GM10248 (cell line): ENCODE results near the gene EFCAB14.

Source experiments
- CTCF ChIA-PET: fragments of 300-600 bp; sonication (Branson Sonifier 250); formaldehyde crosslinking; extraction: SDS; loops from one replicate; lab custom pipeline; 2021; ENCODE audit warnings: antibody characterized with exemption; lab: Yijun Ruan, JAX
- POLR2A ChIA-PET: fragments of 350-650 bp; sonication (Branson Sonifier 250); formaldehyde crosslinking; extraction: SDS; loops from one replicate; lab custom pipeline; 2020; ENCODE audit warnings: antibody characterized with exemption; lab: Yijun Ruan, JAX
- DNase-seq: peaks from one replicate; pipeline ENCODE4 v3.0.0; 2012; ENCODE audit errors: extremely low spot score
- TF ChIP-seq, protein P1 (sequence below): IDR thresholded peaks from 2 replicates; pipeline ENCODE4 v1.5.1; 2012; ENCODE audit warnings: mild to moderate bottlenecking, low read depth; ENCODE audit errors: extremely low read depth, missing control alignments, control extremely low read depth

Gene EFCAB14

DNA sequence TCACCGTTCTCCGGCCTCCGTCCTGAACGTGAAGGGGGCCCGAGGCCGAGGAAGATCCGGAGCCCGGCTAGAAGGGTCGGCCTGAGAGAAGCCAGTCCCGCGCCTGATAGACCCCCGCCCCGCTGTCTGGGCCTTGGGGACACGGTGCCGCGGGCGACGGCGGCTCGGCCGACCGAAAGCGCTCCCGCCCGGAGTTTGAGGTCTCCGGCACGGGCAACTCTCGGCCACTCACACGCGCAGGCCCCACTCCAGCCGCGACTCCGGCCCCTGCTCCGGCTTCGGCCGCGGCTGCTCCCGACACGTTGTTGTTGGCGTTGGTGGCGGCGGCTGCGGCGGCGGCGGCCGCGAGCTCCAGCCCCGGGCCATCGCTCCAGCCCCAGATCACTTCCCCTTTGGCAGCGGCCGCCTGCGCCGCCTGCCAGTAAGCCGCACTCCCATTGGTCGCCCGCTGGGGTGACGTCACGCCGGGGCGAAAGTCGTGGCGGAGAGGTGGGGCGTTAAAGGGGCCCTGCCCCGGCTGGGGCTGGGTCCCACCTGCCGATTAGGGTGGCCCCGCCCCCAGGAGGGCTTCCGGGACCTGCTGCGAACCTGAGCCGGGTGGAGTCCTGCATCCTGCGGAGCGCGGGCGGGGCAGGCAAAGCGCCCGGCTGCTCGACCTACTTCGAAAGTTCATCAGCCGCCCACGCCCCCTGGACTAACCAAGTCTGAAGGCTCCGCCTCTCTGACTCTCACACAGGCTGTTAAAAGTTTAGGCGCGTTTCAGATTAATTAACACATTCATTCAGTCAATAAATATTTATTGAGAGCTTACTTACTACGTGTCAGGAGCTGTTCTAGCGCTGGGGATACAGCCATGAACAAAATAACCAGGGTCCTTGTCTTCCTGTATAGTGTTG lies at the start of gene EFCAB14:
Gene EFCAB14 (minus strand): TSS at position 388 of the 896 bp plus-strand sequence. CDS start 1,027 bp downstream, outside the sequence.
- ChIA-PET CTCF (interaction anchor here (1.0 to 2.9 kb wide), 5 partner anchors 8 to 272 kb away, joined by 3 to 7 read pairs (median 3); partner anchors contain the start of genes MKNK1 and MOB3C), POLR2A (interaction anchor here (0.5 to 0.8 kb wide), 3 partner anchors 22 to 384 kb away, joined by 3 read pairs; no protein-coding TSS in a partner anchor)
- DNase-seq = peak; percentile 99
- TF ChIP-seq, protein P1, sequence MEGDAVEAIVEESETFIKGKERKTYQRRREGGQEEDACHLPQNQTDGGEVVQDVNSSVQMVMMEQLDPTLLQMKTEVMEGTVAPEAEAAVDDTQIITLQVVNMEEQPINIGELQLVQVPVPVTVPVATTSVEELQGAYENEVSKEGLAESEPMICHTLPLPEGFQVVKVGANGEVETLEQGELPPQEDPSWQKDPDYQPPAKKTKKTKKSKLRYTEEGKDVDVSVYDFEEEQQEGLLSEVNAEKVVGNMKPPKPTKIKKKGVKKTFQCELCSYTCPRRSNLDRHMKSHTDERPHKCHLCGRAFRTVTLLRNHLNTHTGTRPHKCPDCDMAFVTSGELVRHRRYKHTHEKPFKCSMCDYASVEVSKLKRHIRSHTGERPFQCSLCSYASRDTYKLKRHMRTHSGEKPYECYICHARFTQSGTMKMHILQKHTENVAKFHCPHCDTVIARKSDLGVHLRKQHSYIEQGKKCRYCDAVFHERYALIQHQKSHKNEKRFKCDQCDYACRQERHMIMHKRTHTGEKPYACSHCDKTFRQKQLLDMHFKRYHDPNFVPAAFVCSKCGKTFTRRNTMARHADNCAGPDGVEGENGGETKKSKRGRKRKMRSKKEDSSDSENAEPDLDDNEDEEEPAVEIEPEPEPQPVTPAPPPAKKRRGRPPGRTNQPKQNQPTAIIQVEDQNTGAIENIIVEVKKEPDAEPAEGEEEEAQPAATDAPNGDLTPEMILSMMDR = no peak

GRCh38 chr1:46768445-46768844 lies 49.5 kb upstream of the EFCAB14 start:
- CTCF ChIA-PET = interaction anchor here (1.4 kb wide), 1 partner anchor 9 kb away, joined by 3 read pairs; no protein-coding TSS in a partner anchor
- POLR2A ChIA-PET = no interaction called here
- TF ChIP-seq, protein P1 = no peak
- no peak for DNase-seq

GRCh38 chr1:46767649-46768282 lies 48.9 kb upstream of the EFCAB14 start:
- ChIA-PET POLR2A (no interaction called here), CTCF (interaction anchor here (1.4 kb wide), 1 partner anchor 9 kb away, joined by 3 read pairs; no protein-coding TSS in a partner anchor)
- TF ChIP-seq, protein P1 = no peak
- no peak for DNase-seq

DNA sequence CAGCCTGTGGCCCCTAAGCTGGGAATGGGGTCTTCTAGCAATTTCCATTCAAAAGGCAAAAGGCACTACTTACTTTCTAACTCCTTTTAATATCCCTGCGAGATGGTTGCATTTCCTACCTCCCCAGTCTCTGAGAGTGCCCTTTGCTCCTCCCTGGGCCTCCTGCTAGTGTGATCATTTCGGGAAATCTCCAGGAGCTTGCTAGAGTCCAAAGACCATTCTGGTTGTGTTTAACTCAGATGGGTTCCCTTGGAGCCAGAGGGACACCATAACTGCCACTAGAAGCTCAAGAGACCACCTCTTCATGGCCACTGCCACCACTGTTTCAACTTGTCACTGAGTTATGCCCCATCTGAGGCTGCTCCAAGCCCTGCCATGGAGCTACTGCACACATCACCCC lies 45.5 kb upstream of the EFCAB14 start:
- CTCF ChIA-PET = interaction anchor here (1.0 to 1.3 kb wide), 2 partner anchors 9 to 38 kb away, joined by 3 read pairs; no protein-coding TSS in a partner anchor
- no peak for DNase-seq
- TF ChIP-seq, protein P1 = no peak
- POLR2A ChIA-PET = no interaction called here

DNA sequence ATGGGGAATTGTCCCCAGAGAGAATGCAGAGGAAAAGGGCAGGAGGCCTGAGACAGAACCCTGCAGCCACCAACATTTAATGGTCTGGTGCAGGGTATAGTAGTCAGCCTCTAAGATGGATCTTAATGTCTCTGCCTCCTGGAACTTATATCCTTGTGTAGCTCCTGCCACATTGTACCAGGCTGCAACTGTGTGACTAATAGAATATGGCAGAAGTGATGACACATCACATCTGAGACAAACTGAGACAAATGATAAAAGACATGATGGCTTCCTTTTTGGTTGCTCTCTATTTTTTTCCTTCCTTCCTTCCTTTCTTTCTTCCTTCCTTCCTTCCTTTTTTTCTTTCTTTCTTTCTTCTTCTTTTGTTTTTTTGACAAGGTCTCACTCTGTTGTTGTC lies 42.8 kb upstream of the EFCAB14 start:
- DNase-seq = no peak
- TF ChIP-seq, protein P1 = no peak
- CTCF ChIA-PET = interaction anchor here (1.6 kb wide), 1 partner anchor 17 kb away, joined by 5 read pairs; no protein-coding TSS in a partner anchor
- POLR2A ChIA-PET = no interaction called here

DNA sequence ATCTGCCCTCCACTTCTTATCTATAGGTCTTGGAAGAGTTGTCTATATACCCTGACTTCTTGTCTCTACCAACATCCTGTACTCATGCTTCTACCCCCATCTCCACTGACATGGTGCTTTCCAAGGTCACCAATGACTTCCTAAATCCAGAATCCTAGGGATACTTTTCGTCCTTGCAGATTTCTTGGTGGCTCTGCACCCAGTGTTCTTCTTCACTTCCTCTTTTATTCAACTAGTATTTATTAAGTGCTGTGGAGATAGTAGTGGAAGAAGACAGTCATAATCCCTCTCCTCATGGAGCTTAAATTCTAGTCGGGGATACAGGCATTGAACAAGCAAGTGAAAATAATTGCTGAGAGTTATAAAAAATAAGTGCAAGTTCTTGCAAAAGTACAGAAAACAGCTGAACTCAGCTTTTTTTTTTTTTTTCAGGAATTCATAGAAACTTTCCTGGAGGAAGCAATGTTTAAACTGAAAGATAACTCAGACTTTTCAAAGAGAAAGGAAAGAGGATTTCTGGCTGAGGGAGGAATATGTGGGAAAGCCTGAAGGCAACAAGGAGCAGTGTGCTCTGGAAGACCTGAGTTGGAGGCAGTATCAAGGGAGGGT lies 41.7 kb upstream of the EFCAB14 start:
- ChIA-PET POLR2A (no interaction called here), CTCF (interaction anchor here (0.9 to 1.6 kb wide), 2 partner anchors 9 to 15 kb away, joined by 3 to 5 read pairs; no protein-coding TSS in a partner anchor)
- TF ChIP-seq, protein P1 = no peak
- no peak for DNase-seq
